NCI-H146 (cell line): ENCODE data around the gene NSD1.
A peak's percentile ranks its signal among the peaks of the same experiment; 100 is the strongest.
"Not testable (repeated sequence)": the region's sequence is repeated elsewhere in the genome, so short reads cannot be mapped to it uniquely, and the experiment has no call there.

Experiments
- DNase-seq: peaks from one replicate; lab custom pipeline; 2025; lab: John Stamatoyannopoulos, UW

The NSD1 gene

GRCh38 chr5:177130211-177131018, 3.2 kb upstream of the NSD1 start:
- no peak for DNase-seq

- DNase-seq = no peak
Measured at GRCh38 chr5:177131019-177131320, 2.6 kb upstream of the NSD1 start.

GRCh38 chr5:177131352-177132135, 2.0 kb upstream of the NSD1 start:
- no peak for DNase-seq

- DNase-seq = no peak
Measured at GRCh38 chr5:177132136-177133095, 1.2 kb upstream of the NSD1 start.

- peak; percentile 55 for DNase-seq
Measured at GRCh38 chr5:177133853-177134696, 502 bp downstream of the NSD1 start.

DNA sequence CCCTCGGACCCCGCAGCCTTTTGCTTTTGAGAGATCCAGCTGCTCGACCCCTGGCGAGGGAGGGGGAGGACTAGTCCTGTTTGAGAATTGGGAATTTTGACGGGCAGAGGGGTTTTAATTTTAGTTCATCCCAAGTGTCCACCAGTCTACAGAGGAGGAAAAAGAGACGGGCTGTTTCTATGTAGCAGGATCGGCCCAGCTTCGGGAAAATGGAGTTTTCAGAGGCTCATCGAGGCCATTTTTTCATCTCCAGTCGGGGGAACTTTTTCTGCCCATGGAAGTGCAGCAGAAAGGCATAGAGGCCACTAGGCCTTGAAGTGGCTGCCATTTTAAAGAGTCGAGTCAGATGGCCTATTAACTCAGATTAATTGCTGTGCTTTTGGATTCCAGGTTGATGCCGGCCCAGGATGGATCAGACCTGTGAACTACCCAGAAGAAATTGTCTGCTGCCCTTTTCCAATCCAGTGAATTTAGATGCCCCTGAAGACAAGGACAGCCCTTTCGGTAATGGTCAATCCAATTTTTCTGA, 1.2 kb downstream of the NSD1 start:
- DNase-seq = no peak

DNA sequence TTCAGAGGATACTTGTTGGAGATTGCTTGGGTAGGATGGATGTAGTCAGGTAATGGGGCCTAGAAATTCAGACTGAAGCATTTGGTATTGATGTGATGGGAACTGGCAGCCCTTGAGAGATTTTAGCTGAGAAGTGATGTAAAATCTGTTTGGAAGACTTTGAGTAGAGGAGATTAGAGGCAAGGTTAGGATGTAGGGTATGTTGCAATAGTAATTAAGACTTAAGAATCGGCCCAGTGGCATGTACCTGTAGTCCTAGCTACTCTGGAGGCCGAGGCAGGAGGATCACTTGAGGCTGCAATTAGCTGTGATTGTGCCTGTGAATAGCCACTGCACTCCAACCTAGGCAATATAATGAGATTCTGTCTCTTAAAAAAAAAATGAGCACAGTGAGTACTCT, 6.7 kb downstream of the NSD1 start:
- no peak for DNase-seq

DNA sequence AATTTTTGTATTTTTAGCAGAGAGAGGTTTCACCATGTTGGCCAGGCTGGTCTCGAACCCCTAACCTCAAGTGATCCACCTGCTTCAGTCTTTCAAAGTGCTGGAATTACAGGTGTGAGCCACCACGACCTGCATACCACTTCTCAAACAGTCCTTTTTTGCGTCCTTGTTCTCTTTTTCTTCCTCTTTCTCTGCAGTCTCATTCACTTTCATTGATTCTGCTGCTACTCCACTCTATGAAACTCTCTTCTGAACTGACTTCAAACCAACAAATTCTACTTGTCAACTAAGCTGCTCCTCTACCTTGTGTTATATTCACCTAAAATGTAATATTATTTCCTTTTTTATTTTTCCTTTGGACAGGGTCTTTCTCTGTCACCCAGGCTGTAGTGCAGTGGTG, 7.9 kb downstream of the NSD1 start:
- no peak for DNase-seq

- no peak for DNase-seq
Measured at GRCh38 chr5:177142098-177142611, 8.6 kb downstream of the NSD1 start.

DNA sequence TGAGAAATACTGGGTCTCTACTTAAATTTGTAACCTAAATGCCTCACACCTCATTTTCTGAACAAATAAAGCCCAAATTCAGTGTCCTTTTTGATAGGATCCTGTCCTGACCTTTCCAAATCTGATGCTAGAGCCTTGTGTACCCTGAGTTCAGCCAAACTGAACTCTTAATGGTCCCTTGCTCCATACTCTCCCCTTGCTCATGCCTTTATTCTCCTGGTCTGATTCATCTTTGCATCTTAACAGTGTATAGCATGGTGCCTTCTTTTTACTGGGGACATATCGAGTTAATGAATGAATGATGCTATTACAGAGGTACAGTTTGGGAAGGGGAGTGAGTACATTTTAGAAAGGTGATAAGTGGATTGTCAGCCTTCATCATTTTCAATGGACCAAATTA, 9.2 kb downstream of the NSD1 start:
- no peak for DNase-seq

GRCh38 chr5:177146891-177147638, 13.5 kb downstream of the NSD1 start:
- DNase-seq = no peak

DNA sequence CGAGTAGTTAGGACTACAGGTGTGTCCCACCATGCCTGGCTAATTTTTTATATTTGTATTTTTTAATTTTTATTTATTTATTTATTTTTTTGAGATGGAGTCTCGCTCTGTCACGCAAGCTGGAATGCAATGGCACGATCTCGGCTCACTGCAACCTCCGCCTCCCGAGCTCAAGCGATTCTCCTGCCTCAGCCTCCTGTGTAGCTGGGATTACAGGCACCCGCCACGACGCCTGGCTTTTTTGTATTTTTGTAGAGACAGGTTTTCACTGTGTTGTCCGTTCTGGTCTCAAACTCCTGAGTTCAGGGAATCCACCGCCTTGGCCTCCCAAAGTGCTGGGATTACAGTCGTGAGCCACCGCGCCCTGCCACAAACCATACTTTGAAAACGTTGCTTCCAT, 16.5 kb downstream of the NSD1 start:
- DNase-seq = not testable (repeated sequence)

DNA sequence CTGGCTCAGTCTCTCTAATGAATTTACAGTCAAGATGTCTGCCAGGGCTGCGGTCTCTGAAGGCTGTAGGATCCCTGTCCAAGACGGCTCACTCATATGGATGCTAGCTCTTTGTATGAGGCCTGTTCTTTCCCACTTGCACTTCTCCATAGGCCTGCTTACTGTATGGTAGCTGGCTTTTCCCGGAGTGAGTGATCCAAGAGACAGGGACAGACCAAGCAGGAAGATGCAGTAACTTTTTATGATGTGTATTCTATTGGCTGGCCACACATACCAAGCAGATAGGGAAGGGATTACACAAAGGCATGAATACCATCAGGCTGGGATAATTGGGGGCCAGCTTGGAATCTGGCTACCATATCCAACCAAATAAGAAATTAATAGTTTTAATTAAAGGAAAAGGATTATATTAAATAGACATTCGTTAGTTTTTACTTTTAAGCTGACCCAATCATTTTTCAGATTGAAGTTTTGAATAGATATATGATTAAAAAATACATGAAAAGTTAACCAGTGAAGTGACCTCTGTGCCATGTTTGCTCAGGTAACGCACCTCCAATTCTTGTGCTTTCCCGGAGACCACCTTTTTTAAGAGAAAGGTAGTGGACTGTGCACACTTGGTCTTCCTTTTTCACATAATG, 20.6 kb downstream of the NSD1 start:
- no peak for DNase-seq

GRCh38 chr5:177162379-177162778, 28.8 kb downstream of the NSD1 start:
- DNase-seq = no peak

DNA sequence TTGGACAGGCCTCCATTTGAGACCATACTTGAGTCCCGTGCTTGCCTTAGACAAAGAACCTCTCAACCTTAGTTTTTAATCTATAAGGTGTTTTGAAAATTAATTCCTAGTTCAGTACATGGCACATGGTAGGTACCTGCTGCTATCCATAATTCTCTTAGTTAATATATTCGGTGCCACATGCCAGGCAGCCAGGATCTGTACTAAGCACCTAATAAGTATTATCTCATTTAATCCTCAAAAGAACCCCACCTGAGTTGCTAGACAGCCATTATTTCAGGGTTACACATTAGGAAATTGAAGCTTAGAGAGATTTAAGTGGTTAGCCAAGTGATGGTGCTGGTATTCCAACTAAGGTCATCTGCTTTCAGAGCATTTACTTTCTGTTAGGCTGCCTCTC, 29.9 kb downstream of the NSD1 start:
- DNase-seq = no peak

GRCh38 chr5:177169271-177169670, 35.7 kb downstream of the NSD1 start:
- no peak for DNase-seq

GRCh38 chr5:177171961-177172360, 38.4 kb downstream of the NSD1 start:
- no peak for DNase-seq

GRCh38 chr5:177175336-177175735, 41.8 kb downstream of the NSD1 start:
- no peak for DNase-seq

DNA sequence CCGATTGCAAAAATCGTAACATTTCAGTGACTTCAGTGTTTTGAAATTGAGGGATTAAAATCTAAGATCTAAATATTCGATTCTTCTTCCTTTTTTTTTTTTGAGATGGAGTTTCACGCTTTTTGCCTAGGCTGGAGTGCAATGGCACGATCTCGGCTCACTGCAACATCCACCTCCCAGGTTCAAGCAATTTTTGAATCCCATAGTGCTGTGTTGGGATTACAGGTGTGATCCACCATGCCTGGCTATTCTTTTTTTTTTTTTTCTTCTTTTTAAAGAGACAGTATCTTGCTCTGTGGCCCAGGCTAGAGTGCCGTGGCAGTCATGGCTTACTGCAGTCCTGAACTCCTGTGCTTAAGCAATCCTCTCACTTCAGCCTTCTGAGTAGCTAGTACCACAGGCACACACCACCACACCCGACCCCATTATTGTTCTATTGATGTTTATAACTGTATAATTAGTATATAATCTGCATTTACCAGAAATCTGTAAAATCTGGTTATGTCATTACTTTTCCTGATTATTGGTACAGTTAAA, 42.7 kb downstream of the NSD1 start:
- no peak for DNase-seq
